SK-N-SH treated with all-trans-retinoic acid at 6 μM for 48 hours (cell line): Measurements from ENCODE around the gene TMEM35A.

Experiments used
- ARNTL ChIP-seq: fragments of 450-650 bp; formaldehyde crosslinking; IDR thresholded peaks from 2 replicates; pipeline ENCODE4 v1.5.0; 2020; ENCODE audit warnings: low read depth, mild to moderate bottlenecking, moderate library complexity, borderline replicate concordance
- RARB ChIP-seq: fragments of 250-450 bp; sonication (Bioruptor Pico); IDR thresholded peaks from 2 replicates; pipeline ENCODE4 v1.8.0; 2021; ENCODE audit warnings: mild to moderate bottlenecking, moderate library complexity
- ZNF70 ChIP-seq: fragments of 450-650 bp; formaldehyde crosslinking; IDR thresholded peaks from 2 replicates; pipeline ENCODE4 v1.5.0; 2020; ENCODE audit warnings: mild to moderate bottlenecking, moderate library complexity
- TF ChIP-seq, protein P1 (sequence below): fragments of 250-450 bp; sonication (Bioruptor Pico); IDR thresholded peaks from 2 replicates; pipeline ENCODE4 v1.5.1; 2020; ENCODE audit warnings: low read depth, mild to moderate bottlenecking, moderate library complexity
- TF ChIP-seq, protein P2 (sequence below): fragments of 250-450 bp; sonication (Bioruptor Pico); IDR thresholded peaks from 2 replicates; pipeline ENCODE4 v1.8.0; 2020; ENCODE audit warnings: mild to moderate bottlenecking, moderate library complexity, borderline replicate concordance
- TF ChIP-seq, protein P3 (sequence below): fragments of 250-450 bp; sonication (Bioruptor Pico); IDR thresholded peaks from 2 replicates; pipeline ENCODE4 v1.5.1; 2021; ENCODE audit warnings: mild to moderate bottlenecking, moderate library complexity

DNA sequence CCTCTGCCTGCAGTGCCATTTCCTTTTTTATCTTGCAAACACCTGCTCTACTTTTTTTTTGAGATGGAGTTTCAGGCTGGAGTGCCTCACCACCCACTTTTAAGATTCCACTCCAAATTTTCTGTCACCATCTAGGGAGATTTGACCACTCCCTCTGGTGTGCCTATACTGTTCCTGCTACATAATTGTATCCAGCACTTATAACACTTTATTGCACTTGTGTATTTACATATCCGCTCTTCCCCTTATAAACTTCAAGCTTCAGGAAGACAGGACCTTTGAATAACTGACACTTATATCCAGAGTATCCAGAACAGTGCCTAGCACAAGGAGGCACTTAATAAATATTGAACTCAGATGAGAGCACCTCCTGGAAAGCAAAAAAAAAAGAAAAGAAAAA is 13.1 kb downstream of the TMEM35A start:
- TF ChIP-seq, protein P1, sequence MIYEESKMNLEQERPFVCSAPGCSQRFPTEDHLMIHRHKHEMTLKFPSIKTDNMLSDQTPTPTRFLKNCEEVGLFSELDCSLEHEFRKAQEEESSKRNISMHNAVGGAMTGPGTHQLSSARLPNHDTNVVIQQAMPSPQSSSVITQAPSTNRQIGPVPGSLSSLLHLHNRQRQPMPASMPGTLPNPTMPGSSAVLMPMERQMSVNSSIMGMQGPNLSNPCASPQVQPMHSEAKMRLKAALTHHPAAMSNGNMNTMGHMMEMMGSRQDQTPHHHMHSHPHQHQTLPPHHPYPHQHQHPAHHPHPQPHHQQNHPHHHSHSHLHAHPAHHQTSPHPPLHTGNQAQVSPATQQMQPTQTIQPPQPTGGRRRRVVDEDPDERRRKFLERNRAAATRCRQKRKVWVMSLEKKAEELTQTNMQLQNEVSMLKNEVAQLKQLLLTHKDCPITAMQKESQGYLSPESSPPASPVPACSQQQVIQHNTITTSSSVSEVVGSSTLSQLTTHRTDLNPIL (CRISPR knock-in tag): no peak
- TF ChIP-seq, protein P2, sequence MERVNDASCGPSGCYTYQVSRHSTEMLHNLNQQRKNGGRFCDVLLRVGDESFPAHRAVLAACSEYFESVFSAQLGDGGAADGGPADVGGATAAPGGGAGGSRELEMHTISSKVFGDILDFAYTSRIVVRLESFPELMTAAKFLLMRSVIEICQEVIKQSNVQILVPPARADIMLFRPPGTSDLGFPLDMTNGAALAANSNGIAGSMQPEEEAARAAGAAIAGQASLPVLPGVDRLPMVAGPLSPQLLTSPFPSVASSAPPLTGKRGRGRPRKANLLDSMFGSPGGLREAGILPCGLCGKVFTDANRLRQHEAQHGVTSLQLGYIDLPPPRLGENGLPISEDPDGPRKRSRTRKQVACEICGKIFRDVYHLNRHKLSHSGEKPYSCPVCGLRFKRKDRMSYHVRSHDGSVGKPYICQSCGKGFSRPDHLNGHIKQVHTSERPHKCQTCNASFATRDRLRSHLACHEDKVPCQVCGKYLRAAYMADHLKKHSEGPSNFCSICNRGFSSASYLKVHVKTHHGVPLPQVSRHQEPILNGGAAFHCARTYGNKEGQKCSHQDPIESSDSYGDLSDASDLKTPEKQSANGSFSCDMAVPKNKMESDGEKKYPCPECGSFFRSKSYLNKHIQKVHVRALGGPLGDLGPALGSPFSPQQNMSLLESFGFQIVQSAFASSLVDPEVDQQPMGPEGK (CRISPR knock-in tag): no peak
- TF ChIP-seq, protein P3, sequence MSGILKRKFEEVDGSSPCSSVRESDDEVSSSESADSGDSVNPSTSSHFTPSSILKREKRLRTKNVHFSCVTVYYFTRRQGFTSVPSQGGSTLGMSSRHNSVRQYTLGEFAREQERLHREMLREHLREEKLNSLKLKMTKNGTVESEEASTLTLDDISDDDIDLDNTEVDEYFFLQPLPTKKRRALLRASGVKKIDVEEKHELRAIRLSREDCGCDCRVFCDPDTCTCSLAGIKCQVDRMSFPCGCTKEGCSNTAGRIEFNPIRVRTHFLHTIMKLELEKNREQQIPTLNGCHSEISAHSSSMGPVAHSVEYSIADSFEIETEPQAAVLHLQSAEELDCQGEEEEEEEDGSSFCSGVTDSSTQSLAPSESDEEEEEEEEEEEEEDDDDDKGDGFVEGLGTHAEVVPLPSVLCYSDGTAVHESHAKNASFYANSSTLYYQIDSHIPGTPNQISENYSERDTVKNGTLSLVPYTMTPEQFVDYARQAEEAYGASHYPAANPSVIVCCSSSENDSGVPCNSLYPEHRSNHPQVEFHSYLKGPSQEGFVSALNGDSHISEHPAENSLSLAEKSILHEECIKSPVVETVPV (CRISPR knock-in tag): no peak
- TF ChIP-seq ARNTL (CRISPR knock-in tag) (no peak), ZNF70 (no peak), RARB (CRISPR knock-in tag) (no peak)
